NCI-H1092 (cell line): ENCODE data around the gene NDUFB4.
A peak's percentile ranks its signal among the peaks of the same experiment; 100 is the strongest.

Source experiments
- DNase-seq: peaks from one replicate; lab custom pipeline; 2025; lab: John Stamatoyannopoulos, UW

NDUFB4 gene

DNA sequence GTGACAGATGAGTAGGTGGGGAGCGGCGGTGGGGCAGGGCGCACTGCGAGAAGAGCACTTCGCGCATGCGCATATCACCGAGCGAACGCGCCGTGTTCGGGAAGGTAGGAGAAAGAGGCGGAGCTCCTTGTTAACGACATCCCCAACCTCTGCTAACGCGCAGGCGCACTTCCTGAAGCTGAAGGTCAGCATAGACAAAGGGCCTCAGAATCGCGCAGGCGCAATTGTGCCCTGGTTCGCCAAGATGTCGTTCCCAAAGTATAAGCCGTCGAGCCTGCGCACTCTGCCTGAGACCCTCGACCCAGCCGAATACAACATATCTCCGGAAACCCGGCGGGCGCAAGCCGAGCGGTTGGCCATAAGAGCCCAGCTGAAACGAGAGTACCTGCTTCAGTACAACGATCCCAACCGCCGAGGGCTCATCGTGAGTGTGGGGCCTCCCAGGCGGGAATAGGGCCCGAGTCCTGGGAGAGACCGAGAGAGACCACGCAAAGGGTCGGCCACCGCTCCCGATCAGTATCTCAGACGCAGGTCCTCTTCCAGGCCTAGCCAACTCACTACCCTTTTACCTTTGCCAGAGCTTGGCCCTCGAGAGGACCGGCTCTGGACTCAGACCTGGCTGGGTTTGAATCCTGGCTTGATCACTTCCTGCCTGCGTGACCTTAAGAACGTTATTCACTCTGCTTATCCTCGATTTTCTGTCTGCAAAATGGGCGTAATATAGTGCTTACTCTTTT lies at the start of gene NDUFB4:
Gene NDUFB4 (plus strand): TSS at position 221 of the 737 bp plus-strand sequence. CDS start 24 bp downstream, at position 245.
- peak; percentile 99 for DNase-seq

- no peak for DNase-seq
These were observed 45.6 kb upstream of the NDUFB4 start for GRCh38 chr3:120550546-120550945.

GRCh38 chr3:120552184-120553172 lies 43.7 kb upstream of the NDUFB4 start:
- DNase-seq: no peak

DNA sequence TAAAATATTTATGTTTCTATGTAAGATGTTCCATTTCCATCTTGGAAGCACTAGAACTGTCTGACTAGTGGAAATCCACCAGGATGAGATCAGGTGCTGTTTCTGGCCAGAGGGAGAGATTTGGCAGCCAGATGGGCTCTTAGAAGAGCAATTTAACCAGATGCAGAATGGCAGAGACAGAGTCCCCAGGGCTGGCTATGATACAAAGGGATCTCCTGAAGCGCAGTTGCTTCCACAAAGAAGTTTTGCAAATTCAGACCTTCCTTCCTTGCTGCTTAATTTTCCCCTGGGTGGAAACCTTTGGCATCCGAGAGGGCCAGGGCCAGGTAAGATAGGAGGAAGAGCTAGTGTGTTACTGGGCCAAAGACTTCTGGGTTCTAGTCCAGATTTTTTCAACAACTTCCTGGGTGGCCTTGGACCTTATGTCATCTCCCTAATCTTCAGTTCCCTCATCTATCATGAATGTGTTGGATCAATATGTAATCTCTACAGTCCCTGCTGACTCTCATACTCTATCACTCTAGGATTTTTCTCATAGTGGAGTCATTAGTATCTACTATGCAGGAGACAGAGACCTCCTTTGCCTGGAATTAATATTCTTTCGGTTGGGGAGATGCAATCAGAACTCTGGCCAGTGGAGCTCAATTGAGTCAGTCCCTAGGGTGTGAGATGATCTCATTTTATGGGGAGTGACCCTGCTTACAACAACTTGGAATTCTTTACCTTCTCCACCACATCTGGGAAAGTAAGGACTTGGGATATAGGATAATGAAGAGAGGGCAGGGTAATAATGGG lies 41.1 kb upstream of the NDUFB4 start:
- no peak for DNase-seq

DNA sequence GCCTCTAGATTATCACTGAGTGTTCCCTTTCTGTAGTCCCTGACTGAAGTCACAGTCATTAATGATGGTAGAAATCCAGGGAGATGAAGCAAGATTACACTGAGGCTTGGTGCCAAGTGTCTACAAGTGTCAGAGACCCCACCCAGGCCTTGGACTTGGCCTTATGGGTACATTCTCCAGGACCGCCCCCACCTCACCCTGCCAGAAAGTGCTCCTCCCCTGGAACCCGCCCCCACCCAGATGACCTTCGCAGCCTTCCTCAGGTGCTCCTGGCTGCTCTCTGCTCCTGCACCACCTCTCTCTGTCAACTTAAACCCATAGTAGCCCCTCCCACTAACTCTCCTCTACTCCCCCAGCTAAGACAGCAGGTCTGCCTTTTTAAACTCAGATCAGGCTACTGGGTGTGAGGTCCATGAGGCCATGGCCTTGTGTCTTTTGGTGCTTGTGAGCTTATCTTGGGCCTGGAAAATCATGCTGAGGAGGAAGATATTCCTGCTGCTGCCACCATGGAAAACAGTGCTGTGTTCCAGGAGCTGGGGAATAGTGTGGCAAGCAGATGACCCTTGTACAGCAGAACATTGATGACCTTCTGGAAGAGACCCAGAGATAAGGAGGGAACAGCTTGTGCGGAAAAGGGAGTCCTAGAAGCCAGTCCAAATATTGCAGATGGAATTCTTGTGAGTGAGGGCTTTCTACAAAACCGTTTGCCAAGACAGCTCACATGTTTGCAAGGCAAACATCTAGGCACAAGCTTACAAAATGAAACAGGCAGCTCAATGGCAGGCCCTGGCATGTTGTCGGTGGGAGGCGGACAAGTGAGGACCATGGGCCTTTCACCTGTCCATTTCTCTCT lies 40.3 kb upstream of the NDUFB4 start:
- no peak for DNase-seq

DNA sequence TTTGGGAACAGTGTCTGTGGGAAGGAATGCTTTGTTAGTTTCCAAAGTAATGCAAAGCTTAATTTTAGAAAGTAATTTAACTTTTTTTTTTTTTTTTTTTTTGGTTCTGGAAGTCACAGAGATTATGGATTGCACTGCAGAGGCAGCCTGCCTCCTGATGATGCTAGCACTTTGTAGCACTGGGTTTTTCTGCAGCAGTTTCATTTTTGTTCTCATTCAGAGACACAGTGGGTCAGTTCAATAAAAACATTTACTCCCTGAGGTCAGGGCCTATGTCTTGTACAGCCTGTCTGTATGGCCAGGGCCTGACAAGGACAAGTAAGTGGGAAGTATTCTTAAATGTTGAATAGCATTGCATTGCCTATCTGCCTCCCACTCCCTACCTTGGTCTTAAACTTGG lies 39.0 kb upstream of the NDUFB4 start:
- no peak for DNase-seq

- peak; percentile 78 for DNase-seq
These were observed 37.3 kb upstream of the NDUFB4 start for GRCh38 chr3:120558771-120559241.

GRCh38 chr3:120559242-120560061 lies 36.7 kb upstream of the NDUFB4 start:
- no peak for DNase-seq

DNA sequence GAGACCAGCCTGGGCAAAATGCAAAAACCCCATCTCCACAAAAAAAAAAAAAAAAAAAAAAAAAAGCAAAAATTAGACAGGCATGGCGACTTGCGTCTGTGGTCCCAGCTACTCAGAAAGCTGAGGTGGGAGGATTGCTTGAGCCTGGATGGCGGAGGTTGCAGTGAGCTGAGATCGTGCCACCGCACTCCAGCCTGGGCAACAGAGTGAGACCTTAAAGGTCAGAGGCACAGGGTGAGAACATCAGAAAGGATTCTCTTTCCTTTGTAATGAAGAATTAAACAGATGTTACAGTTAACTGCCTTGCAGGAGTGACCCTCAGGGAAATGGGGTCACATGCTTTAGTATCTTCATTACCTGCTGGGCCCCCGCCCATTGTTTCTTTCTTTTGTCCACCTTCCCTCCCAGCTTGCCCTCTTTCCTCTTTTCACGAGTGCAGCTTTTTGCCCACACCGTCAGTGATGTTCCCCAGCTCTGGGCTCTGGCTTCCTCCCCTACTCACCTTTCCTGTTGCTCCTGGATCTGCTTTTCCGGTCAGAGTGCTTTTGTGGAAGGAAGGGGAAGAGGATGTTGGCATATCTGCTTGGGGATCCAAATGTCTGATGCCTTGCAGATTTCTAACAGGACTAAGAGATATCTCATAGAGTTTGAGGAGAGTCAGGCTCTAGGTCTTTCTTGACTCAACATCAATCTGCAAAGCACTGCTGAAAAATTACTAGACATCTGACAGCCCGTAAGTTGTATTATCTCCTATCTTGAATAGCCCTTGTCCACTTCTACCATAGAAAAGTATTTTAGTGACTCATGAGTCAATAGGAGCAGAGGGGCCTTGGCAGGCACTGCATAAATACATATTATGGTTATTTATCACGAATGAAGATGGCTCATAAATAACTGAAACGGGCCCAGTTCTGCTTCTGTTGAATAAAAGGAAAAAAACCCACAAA lies 35.6 kb upstream of the NDUFB4 start:
- no peak for DNase-seq

- DNase-seq: peak; percentile 41
These were observed 34.7 kb upstream of the NDUFB4 start for GRCh38 chr3:120561251-120562045.

- no peak for DNase-seq
These were observed 32.6 kb upstream of the NDUFB4 start for GRCh38 chr3:120563356-120564022.

DNA sequence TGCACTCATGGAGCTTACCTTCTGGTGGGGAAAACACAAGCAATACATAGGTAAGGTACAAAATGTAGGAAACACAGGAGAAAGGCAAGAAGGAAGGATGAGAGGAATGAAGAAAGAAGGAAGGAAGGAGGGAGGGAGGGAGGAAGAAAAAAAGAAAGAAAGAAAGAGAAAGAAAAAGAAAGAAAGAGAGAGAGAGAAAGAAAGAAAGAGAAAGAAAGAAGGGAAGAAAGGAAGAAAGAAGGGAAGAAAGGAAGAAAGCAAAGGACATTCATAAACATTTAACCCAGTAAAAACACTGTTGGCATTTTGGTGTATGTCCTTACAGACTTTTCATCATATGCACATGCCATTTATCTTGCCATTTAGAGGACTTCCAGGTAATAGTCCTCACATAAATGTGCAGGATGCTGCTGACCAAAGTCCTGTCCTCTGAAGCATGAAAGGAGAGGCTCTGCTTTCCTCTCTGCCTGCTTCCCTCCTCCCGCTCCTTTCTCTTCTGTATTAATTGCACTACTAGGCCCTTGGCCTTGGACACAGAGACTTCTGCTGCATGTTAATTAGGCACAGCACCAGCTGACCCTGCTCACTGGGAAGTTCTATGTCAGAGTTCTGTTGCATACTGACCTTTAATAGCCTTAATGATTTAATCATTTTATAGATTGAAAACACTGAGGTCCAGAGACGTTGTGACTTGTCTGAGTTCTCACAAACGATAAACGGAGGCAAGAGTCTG lies 29.7 kb upstream of the NDUFB4 start:
- no peak for DNase-seq

DNA sequence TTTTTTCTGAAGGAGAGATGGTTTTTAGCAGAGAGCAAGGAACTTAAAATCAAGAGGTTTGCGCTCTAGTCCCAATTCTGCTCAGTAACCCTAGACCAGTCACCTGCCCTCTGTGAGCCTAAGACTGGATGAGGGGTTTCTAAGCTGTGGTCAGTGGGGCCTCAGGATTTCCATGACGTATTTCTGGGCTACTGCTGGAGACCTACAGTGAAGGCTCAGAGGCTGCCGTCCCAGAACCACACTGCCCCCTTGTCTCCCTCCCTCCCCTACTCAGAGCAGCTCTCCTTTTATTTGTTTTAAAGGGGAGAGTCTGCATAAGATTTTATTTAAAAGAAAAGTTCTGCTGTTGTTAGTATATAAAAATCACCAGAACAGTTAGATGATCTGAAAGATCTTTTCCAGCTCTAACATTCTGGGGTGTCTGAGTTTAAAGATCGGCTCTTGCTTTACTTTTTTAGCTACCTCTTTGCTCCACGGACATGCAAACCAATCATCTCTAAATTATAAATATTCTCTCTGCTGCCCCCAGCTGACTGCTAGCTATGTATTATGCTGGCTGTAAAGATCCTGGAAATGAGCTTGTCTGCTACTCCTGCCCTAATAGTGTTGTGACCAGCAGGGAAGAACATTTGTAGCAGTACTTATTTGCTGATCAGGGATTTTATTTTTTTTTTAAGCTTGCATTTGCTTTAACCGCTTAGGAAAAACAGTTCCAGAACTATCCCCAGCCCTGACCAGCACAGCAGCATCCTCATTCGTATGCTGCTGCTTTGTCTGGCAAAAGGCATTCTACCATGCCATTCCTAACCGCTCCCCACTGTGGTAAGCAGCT lies 28.6 kb upstream of the NDUFB4 start:
- peak; percentile 4 for DNase-seq

DNA sequence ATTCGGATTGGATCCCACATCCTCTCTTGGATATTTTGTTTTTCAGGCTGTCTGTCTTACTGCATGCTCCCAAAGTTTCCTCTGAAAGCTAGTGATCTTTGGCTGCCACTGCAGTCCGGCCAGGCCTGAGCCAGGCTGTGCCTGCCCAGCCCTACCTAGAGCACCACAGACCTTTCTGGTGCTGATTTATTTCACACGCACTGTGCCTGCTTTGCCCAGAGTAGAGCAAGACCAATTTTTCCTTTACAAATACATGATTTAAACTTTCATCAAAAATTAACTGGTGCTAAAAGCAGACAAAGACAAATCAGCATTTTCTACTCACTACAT lies 28.0 kb upstream of the NDUFB4 start:
- no peak for DNase-seq

DNA sequence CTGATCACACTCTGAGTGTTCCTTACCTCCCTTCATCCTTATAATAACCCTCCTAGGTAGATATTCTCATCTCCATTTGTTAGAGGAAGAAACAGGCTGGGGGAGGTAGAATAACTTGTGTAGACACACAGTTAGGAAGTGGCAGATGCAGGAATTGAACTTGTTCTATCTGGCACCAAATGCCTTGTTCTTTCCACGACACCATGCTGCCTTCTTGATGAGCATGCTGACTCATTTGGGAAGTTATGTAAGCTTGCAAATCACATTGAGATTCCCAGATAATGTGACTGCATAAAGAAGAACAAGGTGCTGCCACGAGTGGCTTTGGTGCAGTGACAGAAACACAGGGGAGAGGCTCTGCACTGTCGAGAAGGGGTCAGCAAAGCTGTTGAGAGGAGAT lies 27.5 kb upstream of the NDUFB4 start:
- DNase-seq: no peak
